ENCODE results near the gene BCOR.

DNA sequence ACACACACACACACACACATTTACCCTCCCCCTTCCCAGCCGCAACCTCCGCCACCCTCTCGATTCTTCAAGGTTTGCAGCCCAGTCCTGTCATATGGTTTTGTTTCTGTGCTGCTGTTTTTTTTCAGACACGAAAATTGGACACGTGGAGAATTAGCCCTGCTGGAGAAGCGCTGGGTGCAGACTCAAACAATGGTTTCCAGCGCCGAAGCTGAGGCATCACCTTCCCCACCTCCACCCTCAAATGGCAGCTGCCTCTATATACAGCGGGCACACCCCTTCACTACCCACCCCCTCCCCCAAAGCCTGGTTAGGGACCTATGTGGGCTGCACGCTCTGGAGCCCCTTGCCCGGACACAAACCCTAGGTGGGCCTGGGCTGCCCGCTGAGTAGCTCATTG lies 87.9 kb downstream of the BCOR start:
- TF ChIP-seq, protein P1, sequence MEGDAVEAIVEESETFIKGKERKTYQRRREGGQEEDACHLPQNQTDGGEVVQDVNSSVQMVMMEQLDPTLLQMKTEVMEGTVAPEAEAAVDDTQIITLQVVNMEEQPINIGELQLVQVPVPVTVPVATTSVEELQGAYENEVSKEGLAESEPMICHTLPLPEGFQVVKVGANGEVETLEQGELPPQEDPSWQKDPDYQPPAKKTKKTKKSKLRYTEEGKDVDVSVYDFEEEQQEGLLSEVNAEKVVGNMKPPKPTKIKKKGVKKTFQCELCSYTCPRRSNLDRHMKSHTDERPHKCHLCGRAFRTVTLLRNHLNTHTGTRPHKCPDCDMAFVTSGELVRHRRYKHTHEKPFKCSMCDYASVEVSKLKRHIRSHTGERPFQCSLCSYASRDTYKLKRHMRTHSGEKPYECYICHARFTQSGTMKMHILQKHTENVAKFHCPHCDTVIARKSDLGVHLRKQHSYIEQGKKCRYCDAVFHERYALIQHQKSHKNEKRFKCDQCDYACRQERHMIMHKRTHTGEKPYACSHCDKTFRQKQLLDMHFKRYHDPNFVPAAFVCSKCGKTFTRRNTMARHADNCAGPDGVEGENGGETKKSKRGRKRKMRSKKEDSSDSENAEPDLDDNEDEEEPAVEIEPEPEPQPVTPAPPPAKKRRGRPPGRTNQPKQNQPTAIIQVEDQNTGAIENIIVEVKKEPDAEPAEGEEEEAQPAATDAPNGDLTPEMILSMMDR (CRISPR knock-in tag; IDR thresholded peaks at IDR 0.05), result no peak
- no peak for TF ChIP-seq POLR2AphosphoS5 (IDR thresholded peaks at IDR 0.05; ENCODE audit: low read depth, low read length)
- no peak for TF ChIP-seq POLR2A (IDR thresholded peaks at IDR 0.05; ENCODE audit: insufficient read depth in 1 of 2, low read depth in 2 of 2, low read length in 2 of 2)
- TF ChIP-seq, protein P2, sequence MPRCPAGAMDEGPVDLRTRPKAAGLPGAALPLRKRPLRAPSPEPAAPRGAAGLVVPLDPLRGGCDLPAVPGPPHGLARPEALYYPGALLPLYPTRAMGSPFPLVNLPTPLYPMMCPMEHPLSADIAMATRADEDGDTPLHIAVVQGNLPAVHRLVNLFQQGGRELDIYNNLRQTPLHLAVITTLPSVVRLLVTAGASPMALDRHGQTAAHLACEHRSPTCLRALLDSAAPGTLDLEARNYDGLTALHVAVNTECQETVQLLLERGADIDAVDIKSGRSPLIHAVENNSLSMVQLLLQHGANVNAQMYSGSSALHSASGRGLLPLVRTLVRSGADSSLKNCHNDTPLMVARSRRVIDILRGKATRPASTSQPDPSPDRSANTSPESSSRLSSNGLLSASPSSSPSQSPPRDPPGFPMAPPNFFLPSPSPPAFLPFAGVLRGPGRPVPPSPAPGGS (CRISPR knock-in tag; IDR thresholded peaks at IDR 0.05), result no peak
- TF ChIP-seq NR3C1 (CRISPR knock-in tag; IDR thresholded peaks at IDR 0.05), result no peak
- no peak for TF ChIP-seq KLF9 (CRISPR knock-in tag; IDR thresholded peaks at IDR 0.05; ENCODE audit: low read depth)
- TF ChIP-seq SMC3 (IDR thresholded peaks at IDR 0.05; ENCODE audit: low read length), result no peak
- TF ChIP-seq, protein P3, sequence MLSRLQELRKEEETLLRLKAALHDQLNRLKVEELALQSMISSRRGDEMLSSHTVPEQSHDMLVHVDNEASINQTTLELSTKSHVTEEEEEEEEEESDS (CRISPR knock-in tag; IDR thresholded peaks at IDR 0.05; ENCODE audit: borderline replicate concordance), result no peak
- no peak for TF ChIP-seq FIP1L1 (IDR thresholded peaks at IDR 0.05; ENCODE audit: borderline replicate concordance, insufficient read depth, low read depth, low read length)
